PC-9 (cell line): ENCODE results near the gene HSPA2. TPM values are rescaled to one million over a fixed set of nuclear protein-coding genes. Genes with fewer than 3 reads are reported as not detected.

Source experiments
- BruUV-seq: library from RNA; stranded (reverse); fragments of 400-500 nt; replicated peaks from 2 replicates; lab custom pipeline; 2021; lab: Mats Ljungman, UMichigan
- CTCF ChIA-PET: fragments of 300-600 bp; sonication (Branson Sonifier 250); formaldehyde crosslinking; loops from one replicate; lab custom pipeline; 2022; ENCODE audit warnings: antibody characterized with exemption; lab: Charles Lee
- POLR2A ChIA-PET: fragments of 300-600 bp; sonication (Branson Sonifier 250); formaldehyde crosslinking; loops from one replicate; lab custom pipeline; 2022; ENCODE audit warnings: antibody characterized with exemption; ENCODE audit not compliant: unreplicated experiment; lab: Charles Lee
- DNase-seq, 2 experiments: peaks; one replicate each; pipeline versions ENCODE4 v3.0.0 to v3.0.0-alpha.2; 2015 to 2022; ENCODE audit warnings: mixed read lengths in 1 of 2
- H2AFZ ChIP-seq: fragments of 200-600 bp; sonication (generic); 2 replicates; pipeline ENCODE4 v1.8.1; 2017; ENCODE audit warnings: antibody characterized with exemption
- H3F3A ChIP-seq: fragments of 200-600 bp; sonication (generic); 2 replicates; pipeline ENCODE4 v1.8.1; 2017; ENCODE audit warnings: antibody characterized with exemption, mild to moderate bottlenecking, low read depth; ENCODE audit not compliant: insufficient read depth
- H3K27ac ChIP-seq: fragments of 200-600 bp; sonication (generic); 2 replicates; pipeline ENCODE4 v1.6.1; 2016; ENCODE audit warnings: mixed run types
- H3K27me3 ChIP-seq: fragments of 200-600 bp; sonication (generic); 2 replicates; pipeline ENCODE4 v1.6.1; 2016; ENCODE audit warnings: low read depth, mixed run types; ENCODE audit not compliant: insufficient read depth
- H3K36me3 ChIP-seq: fragments of 200-600 bp; sonication (generic); 2 replicates; pipeline ENCODE4 v1.6.1; 2016; ENCODE audit warnings: low read depth, mixed run types
- H3K4me1 ChIP-seq: fragments of 200-600 bp; sonication (generic); replicated peaks from 2 replicates; pipeline ENCODE4 v1.6.1; 2016; ENCODE audit warnings: mixed run types; ENCODE audit not compliant: insufficient read depth
- H3K4me2 ChIP-seq: fragments of 200-600 bp; sonication (generic); 2 replicates; pipeline ENCODE4 v1.6.1; 2017; ENCODE audit warnings: mixed run types
- H3K4me3 ChIP-seq: fragments of 200-600 bp; sonication (generic); 2 replicates; pipeline ENCODE4 v1.6.1; 2016; ENCODE audit warnings: mixed run types
- H3K79me2 ChIP-seq: fragments of 200-600 bp; sonication (generic); 2 replicates; pipeline ENCODE4 v1.6.1; 2017; ENCODE audit warnings: low read depth, mixed run types
- H3K9me2 ChIP-seq: fragments of 200-600 bp; sonication (generic); 2 replicates; pipeline ENCODE4 v1.8.1; 2017; ENCODE audit warnings: mild to moderate bottlenecking; ENCODE audit not compliant: insufficient read depth
- H3K9me3 ChIP-seq: fragments of 200-600 bp; sonication (generic); 2 replicates; pipeline ENCODE4 v1.8.1; 2016; ENCODE audit warnings: low read depth; ENCODE audit not compliant: insufficient read depth
- H4K20me1 ChIP-seq: fragments of 200-600 bp; sonication (generic); 2 replicates; pipeline ENCODE4 v1.8.1; 2017; ENCODE audit not compliant: insufficient read depth
- EZH2 ChIP-seq: fragments of 200-600 bp; sonication (generic); IDR thresholded peaks from 2 replicates; pipeline ENCODE4 v1.8.0; 2017; ENCODE audit warnings: antibody characterized with exemption, low read depth
- intact Hi-C: fragments of 100-400 bp; cut with micrococcal nuclease; formaldehyde crosslinking; loops from one replicate; pipeline ENCODE4 v1.10.0; 2022; ENCODE audit not compliant: unreplicated experiment
- total RNA-seq: library from RNA; stranded (reverse); gene quantifications from 2 replicates; pipeline ENCODE4 v1.2.3, GENCODE V29; 2021
- TF ChIP-seq, protein P1 (sequence below): fragments of 200-600 bp; sonication (generic); conservative IDR thresholded peaks from 2 replicates; pipeline ENCODE4 v1.6.1; 2017; ENCODE audit warnings: mixed run types, antibody characterized with exemption, mild to moderate bottlenecking, moderate library complexity

The HSPA2 gene
- total RNA-seq, 1 experiment from 2014 or later: 11.0 TPM

DNA sequence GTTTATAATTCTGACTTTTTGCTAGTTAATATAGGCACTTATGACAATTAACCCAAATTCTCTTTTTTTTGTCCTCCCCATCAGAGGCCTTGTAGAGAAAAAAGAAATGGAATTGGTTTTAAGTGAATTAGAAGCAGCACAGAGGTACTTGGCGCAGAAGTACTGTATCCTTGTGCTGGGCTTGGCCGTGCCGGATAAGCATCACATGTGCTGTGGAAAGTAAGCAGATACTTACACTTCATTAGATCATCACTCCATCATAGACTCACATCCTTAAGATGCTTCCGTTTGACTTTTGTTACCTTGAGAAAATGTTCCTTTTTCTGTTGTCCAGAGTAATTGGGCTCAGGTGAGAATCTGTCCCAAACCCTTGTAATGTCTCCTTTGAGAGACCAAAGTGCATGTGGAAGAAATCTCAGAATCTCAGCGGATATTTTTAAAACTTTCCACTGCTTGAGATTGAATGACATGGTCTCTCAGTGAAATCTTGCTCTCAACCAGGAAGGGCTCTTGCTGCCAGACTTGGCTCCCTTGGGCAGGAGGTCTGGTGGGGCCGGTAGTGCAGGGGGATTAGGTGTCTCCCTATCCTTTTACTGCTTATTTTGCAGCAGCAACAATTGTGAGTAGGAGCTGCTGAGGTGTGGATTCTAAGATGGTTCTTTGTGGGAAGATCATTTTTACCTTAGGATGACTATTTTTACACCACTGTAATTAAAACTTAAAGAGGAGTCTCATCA is 34.0 kb downstream of the HSPA2 start:
- Histone ChIP-seq H2AFZ (no peak overlapping the region), H3K9me3 (no peaks in the 10 kb centered on the region), H3K4me1 (peaks cover 11% of the 10 kb centered on the region), H3K4me2 (no peak overlapping the region), H3K27ac (no peak overlapping the region), H3K9me2 (no peaks in the 10 kb centered on the region), H3F3A (peaks cover 7% of the 10 kb centered on the region; the same call in 1 of the 2 replicates), H3K27me3 (no peaks in the 10 kb centered on the region), H3K4me3 (no peak overlapping the region), H4K20me1 (no peaks in the 10 kb centered on the region), H3K79me2 (no peaks in the 10 kb centered on the region), H3K36me3 (no peaks in the 10 kb centered on the region)
- CTCF ChIA-PET: interaction anchor here (0.7 kb wide), 1 partner anchor 318 kb away, joined by 8 read pairs; no protein-coding TSS in a partner anchor
- intact Hi-C loops: no loop called here
- no TSS peak for BruUV-seq
- no peak for TF ChIP-seq EZH2
- POLR2A ChIA-PET: interaction anchor here (0.6 to 0.8 kb wide), 2 partner anchors 20 to 412 kb away, joined by 3 read pairs; no protein-coding TSS in a partner anchor
- DNase-seq: no peak

DNA sequence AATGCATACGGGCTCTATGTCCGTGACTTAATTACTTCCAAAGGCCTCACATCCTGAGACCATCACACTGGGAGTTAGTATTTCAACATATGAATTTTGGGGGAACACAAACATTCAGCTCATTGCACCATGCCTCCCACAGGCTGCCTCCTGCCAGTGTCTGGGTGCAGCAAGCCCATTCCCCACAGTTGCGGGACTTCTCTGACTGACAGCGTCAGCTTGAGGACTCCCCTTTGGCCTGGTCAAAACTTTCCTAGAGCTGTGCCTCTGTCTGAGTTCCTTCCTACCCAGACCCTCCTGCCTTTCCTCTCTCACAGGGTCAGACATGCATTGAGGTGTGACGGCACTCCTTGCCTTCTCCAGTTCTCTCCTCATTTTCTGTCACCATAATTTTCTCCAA is 36.7 kb downstream of the HSPA2 start:
- TF ChIP-seq, protein P1, sequence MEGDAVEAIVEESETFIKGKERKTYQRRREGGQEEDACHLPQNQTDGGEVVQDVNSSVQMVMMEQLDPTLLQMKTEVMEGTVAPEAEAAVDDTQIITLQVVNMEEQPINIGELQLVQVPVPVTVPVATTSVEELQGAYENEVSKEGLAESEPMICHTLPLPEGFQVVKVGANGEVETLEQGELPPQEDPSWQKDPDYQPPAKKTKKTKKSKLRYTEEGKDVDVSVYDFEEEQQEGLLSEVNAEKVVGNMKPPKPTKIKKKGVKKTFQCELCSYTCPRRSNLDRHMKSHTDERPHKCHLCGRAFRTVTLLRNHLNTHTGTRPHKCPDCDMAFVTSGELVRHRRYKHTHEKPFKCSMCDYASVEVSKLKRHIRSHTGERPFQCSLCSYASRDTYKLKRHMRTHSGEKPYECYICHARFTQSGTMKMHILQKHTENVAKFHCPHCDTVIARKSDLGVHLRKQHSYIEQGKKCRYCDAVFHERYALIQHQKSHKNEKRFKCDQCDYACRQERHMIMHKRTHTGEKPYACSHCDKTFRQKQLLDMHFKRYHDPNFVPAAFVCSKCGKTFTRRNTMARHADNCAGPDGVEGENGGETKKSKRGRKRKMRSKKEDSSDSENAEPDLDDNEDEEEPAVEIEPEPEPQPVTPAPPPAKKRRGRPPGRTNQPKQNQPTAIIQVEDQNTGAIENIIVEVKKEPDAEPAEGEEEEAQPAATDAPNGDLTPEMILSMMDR: no peak
- no peak for TF ChIP-seq EZH2
- POLR2A ChIA-PET: interaction anchor here (0.6 kb wide), 3 partner anchors 66 to 144 kb away, joined by 3 to 6 read pairs (median 3); no protein-coding TSS in a partner anchor
- H3K4me1 ChIP-seq: 0 out of 2 replicates have a peak, but pooled peaks cover 4% of the 10 kb centered on the region

DNA sequence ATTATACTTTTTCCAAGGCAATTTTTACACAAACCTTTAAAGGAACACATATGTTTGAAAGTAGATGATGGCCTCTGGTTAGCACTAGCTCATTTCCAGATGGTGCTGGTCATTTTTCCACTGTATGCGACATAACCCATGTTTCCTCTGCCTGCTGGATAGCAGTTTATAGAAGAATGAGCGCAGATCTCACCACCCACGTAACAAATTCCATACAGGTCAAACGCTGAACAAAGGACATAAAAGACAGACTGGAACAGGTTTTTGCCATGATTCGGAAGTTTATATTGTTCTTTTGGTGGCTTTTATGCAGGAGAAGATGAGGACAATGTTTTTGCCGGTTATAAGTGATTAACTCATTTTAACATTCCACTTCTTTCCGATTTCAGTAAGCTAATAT is 39.9 kb downstream of the HSPA2 start:
- no peaks in the 10 kb centered on the region for H3K9me3 ChIP-seq
- no peak overlapping the region for H2AFZ ChIP-seq
- POLR2A ChIA-PET: no interaction called here
- H3K79me2 ChIP-seq: no peaks in the 10 kb centered on the region
- H3K36me3 ChIP-seq: no peaks in the 10 kb centered on the region
- no peaks in the 10 kb centered on the region for H3K4me1 ChIP-seq
- no peaks in the 10 kb centered on the region for H4K20me1 ChIP-seq
- no peaks in the 10 kb centered on the region for H3K27me3 ChIP-seq
- no TSS peak for BruUV-seq
- no peaks in the 10 kb centered on the region for H3K9me2 ChIP-seq
- H3F3A ChIP-seq: no peaks in the 10 kb centered on the region
- H3K4me3 ChIP-seq: no peak overlapping the region
- H3K27ac ChIP-seq: no peak overlapping the region
- no peak for TF ChIP-seq EZH2
- TF ChIP-seq, protein P1: no peak
- intact Hi-C loops: no loop called here
- CTCF ChIA-PET: no interaction called here
- DNase-seq: no peak
- H3K4me2 ChIP-seq: no peak overlapping the region

More for the DNA sequence above, 36.7 kb downstream of the HSPA2 start:
- Histone ChIP-seq H2AFZ (no peak overlapping the region), H3K27ac (no peak overlapping the region), H3K4me3 (no peak overlapping the region), H4K20me1 (no peaks in the 10 kb centered on the region), H3K4me2 (no peak overlapping the region), H3K79me2 (no peaks in the 10 kb centered on the region), H3K27me3 (no peaks in the 10 kb centered on the region), H3K36me3 (no peaks in the 10 kb centered on the region), H3K9me2 (no peaks in the 10 kb centered on the region), H3K9me3 (no peaks in the 10 kb centered on the region), H3F3A (no peaks in the 10 kb centered on the region)
- BruUV-seq: no TSS peak
- CTCF ChIA-PET: interaction anchor here (0.5 kb wide), 1 partner anchor 20 kb away, joined by 4 read pairs; no protein-coding TSS in a partner anchor
- DNase-seq: no peak
- intact Hi-C loops: no loop called here
